A549 (cell line): ENCODE results near the gene RBM27. TPM values are rescaled to one million over a fixed set of nuclear protein-coding genes. Genes with fewer than 3 reads are reported as not detected.

Experiments used
- ATAC-seq, 2 experiments: fragments of 200-7000 bp in 1 of 2; fragments of >200 bp in 1 of 2; cut with Nextera tagmentation in 1 of 2; cut with Tn5 transposase in 1 of 2; 3 replicates each; pipeline versions ENCODE4 v1.8.0 to v1.9.1; 2018 to 2020; ENCODE audit warnings: mild to moderate bottlenecking in 1 of 2, moderate library complexity in 1 of 2
- CTCF ChIA-PET: fragments of 300-600 bp; sonication (Branson Sonifier 250); formaldehyde crosslinking; extraction: SDS; loops from one replicate; lab custom pipeline; 2021; ENCODE audit warnings: antibody characterized with exemption, inconsistent platforms; lab: Yijun Ruan, JAX
- POLR2A ChIA-PET: fragments of 350-600 bp; formaldehyde crosslinking; extraction: SDS; loops from one replicate; lab custom pipeline; 2021; ENCODE audit warnings: antibody characterized with exemption, inconsistent platforms; lab: Yijun Ruan, JAX
- DNase-seq, 2 experiments: peaks; one replicate each; pipeline versions ENCODE4 v3.0.0 to v3.0.0-alpha.2; 2011 to 2016; ENCODE audit warnings: low read depth in 1 of 2, low spot score in 1 of 2
- FAIRE-seq: peaks from 2 replicates; lab custom pipeline; 2011; peaks lifted over from hg19 to GRCh38; lab: Jason Lieb, UNC
- H3K27ac ChIP-seq, 2 experiments: fragments of >200 bp; sonication (Bioruptor Twin); formaldehyde crosslinking; 3 replicates each; pipeline ENCODE4 v1.5.1; 2016 to 2017
- H3K4me1 ChIP-seq: fragments of >200 bp; sonication (Bioruptor Twin); formaldehyde crosslinking; 3 replicates; pipeline ENCODE4 v1.6.1; 2016
- H3K4me2 ChIP-seq: fragments of >200 bp; sonication (Bioruptor Twin); formaldehyde crosslinking; 3 replicates; pipeline ENCODE4 v1.6.1; 2016
- H3K4me3 ChIP-seq: fragments of >200 bp; sonication (Bioruptor Twin); formaldehyde crosslinking; 3 replicates; pipeline ENCODE4 v1.5.1; 2016
- H3K9me3 ChIP-seq: fragments of >200 bp; sonication (Bioruptor Twin); formaldehyde crosslinking; 3 replicates; pipeline ENCODE4 v1.6.1; 2016
- BCL3 ChIP-seq: fragments of >200 bp; sonication (Bioruptor Twin); formaldehyde crosslinking; IDR thresholded peaks from 3 replicates; pipeline ENCODE4 v1.6.1; 2016
- CBX8 ChIP-seq: fragments of 200-600 bp; sonication (generic); IDR thresholded peaks from 2 replicates; pipeline ENCODE4 v1.6.1; 2016
- CEBPB ChIP-seq, 2 experiments: fragments of >200 bp in 1 of 2; sonication (Bioruptor Twin) in 1 of 2; formaldehyde crosslinking in 1 of 2; IDR thresholded peaks; 2 replicates each; pipeline ENCODE4 v1.6.1; 2012 to 2016
- CHD2 ChIP-seq: fragments of 150-350 bp; IDR thresholded peaks from 2 replicates; pipeline ENCODE4 v1.6.1; 2014; ENCODE audit warnings: low read length; ENCODE audit not compliant: partially characterized antibody
- EHF ChIP-seq: fragments of 250-450 bp; sonication (Bioruptor Pico); IDR thresholded peaks from 2 replicates; pipeline ENCODE4 v1.5.0; 2020; ENCODE audit warnings: mild to moderate bottlenecking
- EP300 ChIP-seq, 2 experiments: fragments of >200 bp; sonication (Bioruptor Twin); formaldehyde crosslinking; IDR thresholded peaks; 2 replicates in 1 of 2; 3 replicates in 1 of 2; pipeline ENCODE4 v1.6.1; 2016 to 2017
- FOXS1 ChIP-seq: fragments of 250-450 bp; sonication (Bioruptor Pico); IDR thresholded peaks from 2 replicates; pipeline ENCODE4 v1.5.0; 2020; ENCODE audit warnings: mild to moderate bottlenecking, moderate library complexity
- GATA3 ChIP-seq: IDR thresholded peaks from 2 replicates; pipeline ENCODE4 v1.6.1; 2012; ENCODE audit warnings: borderline replicate concordance
- HDAC2 ChIP-seq: fragments of 200-600 bp; sonication (generic); IDR thresholded peaks from 2 replicates; pipeline ENCODE4 v1.6.1; 2016
- JUNB ChIP-seq: fragments of >200 bp; sonication (Bioruptor Twin); formaldehyde crosslinking; IDR thresholded peaks from 2 replicates; pipeline ENCODE4 v1.6.1; 2016
- KDM1A ChIP-seq: fragments of 200-600 bp; sonication (generic); IDR thresholded peaks from 2 replicates; pipeline ENCODE4 v1.6.1; 2016; ENCODE audit warnings: low read depth, mild to moderate bottlenecking
- KDM5A ChIP-seq: fragments of 200-600 bp; sonication (generic); IDR thresholded peaks from 2 replicates; pipeline ENCODE4 v1.6.1; 2016; ENCODE audit warnings: antibody characterized with exemption, mild to moderate bottlenecking
- MAFK ChIP-seq: fragments of 450-650 bp; IDR thresholded peaks from 2 replicates; pipeline ENCODE4 v1.6.1; 2014; ENCODE audit not compliant: partially characterized antibody
- MYC ChIP-seq: IDR thresholded peaks from 2 replicates; pipeline ENCODE4 v1.6.1; 2012; ENCODE audit warnings: mild to moderate bottlenecking, inconsistent platforms, low read length, improper control_type of control experiment, borderline replicate concordance
- NFE2L2 ChIP-seq: fragments of 150-350 bp; conservative IDR thresholded peaks from 2 replicates; pipeline ENCODE4 v1.6.1; 2014; ENCODE audit warnings: low read length
- RCOR1 ChIP-seq: fragments of 150-350 bp; IDR thresholded peaks from 2 replicates; pipeline ENCODE4 v1.6.1; 2014; ENCODE audit warnings: antibody characterized with exemption, low read length, low read depth
- TFCP2L1 ChIP-seq: fragments of 250-450 bp; sonication (Bioruptor Pico); IDR thresholded peaks from 2 replicates; pipeline ENCODE4 v1.5.0; 2021; ENCODE audit warnings: mild to moderate bottlenecking
- TP53 ChIP-seq: fragments of 250-450 bp; sonication (Bioruptor Pico); IDR thresholded peaks from 2 replicates; pipeline ENCODE4 v1.5.0; 2021; ENCODE audit warnings: mild to moderate bottlenecking, moderate library complexity
- USF2 ChIP-seq: fragments of 450-650 bp; IDR thresholded peaks from 2 replicates; pipeline ENCODE4 v1.6.1; 2014; ENCODE audit warnings: antibody characterized with exemption
- ZFP36 ChIP-seq: fragments of 450-650 bp; IDR thresholded peaks from 2 replicates; pipeline ENCODE4 v1.6.1; 2014; ENCODE audit warnings: borderline replicate concordance; ENCODE audit not compliant: partially characterized antibody
- ZNF302 ChIP-seq: fragments of 250-450 bp; sonication (Bioruptor Pico); IDR thresholded peaks from 2 replicates; pipeline ENCODE4 v1.9.0; 2021; ENCODE audit warnings: inconsistent platforms, mild to moderate bottlenecking, moderate library complexity
- ZSCAN20 ChIP-seq: fragments of 250-450 bp; sonication (Bioruptor Pico); IDR thresholded peaks from 2 replicates; pipeline ENCODE4 v1.8.0; 2022; ENCODE audit warnings: mild to moderate bottlenecking, moderate library complexity
- WGBS: methylation state at CpG from one replicate; pipeline ENCODE4 v1.1.6; 2017; ENCODE audit errors: missing lambda C conversion rate; 5-methylcytosine and 5-hydroxymethylcytosine counted together
- polyA plus RNA-seq, 4 experiments: library from polyadenylated mRNA; depleted of rRNA in 3 of 4; stranded (reverse); fragments of >200 nt; fragmentation: RNase III in 1 of 4; extraction: RNeasy Plus Mini Kit Qiagen cat#74134 plus additional on column Dnase treatment in 1 of 4; gene quantifications; 2 replicates in 3 of 4; 3 replicates in 1 of 4; pipeline ENCODE4 v1.2.3, GENCODE V29; 2011 to 2017
- TF ChIP-seq, protein P1 (sequence below): IDR thresholded peaks from 2 replicates; pipeline ENCODE4 v1.6.1; 2012
- TF ChIP-seq, protein P2 (sequence below): fragments of 250-450 bp; sonication (Bioruptor Pico); IDR thresholded peaks from 2 replicates; pipeline ENCODE4 v1.5.0; 2020; ENCODE audit warnings: low read depth, mild to moderate bottlenecking, moderate library complexity
- TF ChIP-seq, protein P3 (sequence below): fragments of 200-600 bp; sonication (generic); IDR thresholded peaks from 2 replicates; pipeline ENCODE4 v1.6.1; 2016; ENCODE audit warnings: antibody characterized with exemption, mild to moderate bottlenecking, moderate library complexity

The RBM27 gene
- polyA plus RNA-seq, 2 of the 4 experiments (the other 2 are of a cell fraction): 13.3 to 27.4 TPM

- CTCF ChIA-PET: no interaction called here
- ATAC-seq: no peak
- POLR2A ChIA-PET: interaction anchor here (1.7 kb wide), 1 partner anchor 16 kb away, joined by 4 read pairs; no protein-coding TSS in a partner anchor
- Histone ChIP-seq H3K9me3 (no peaks in the 10 kb centered on the region), H3K27ac (no peak overlapping the region), H3K4me2 (no peak overlapping the region), H3K4me3 (no peak overlapping the region), H3K4me1 (peaks cover 6% of the 10 kb centered on the region)
- TF ChIP-seq MAFK (peak; percentile 67), RCOR1 (no peak)
- no peak for FAIRE-seq
- no peak for DNase-seq
These were observed 15.8 kb downstream of the RBM27 start for GRCh38 chr5:146219243-146219642.

DNA sequence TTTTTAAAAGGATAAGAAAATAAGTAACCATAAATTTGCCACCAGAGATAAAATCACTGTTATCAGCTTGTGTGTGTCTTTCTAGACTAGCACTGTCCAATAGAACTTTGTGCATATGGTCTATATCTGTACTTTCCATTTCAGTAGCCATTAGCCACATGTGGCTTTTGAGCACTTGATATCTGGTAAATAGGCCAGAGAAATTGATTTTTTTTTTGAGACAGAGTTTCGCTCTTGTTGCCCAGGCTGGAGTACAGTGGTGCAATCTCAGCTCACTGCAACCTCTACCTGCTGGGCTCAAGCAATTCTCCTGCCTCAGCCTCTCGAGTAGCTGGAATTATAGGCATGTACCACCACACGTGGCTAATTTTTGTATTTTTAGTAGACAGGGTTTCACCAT lies 17.8 kb downstream of the RBM27 start:
- Histone ChIP-seq H3K4me1 (no peaks in the 10 kb centered on the region), H3K4me3 (no peak overlapping the region), H3K4me2 (no peak overlapping the region), H3K9me3 (no peaks in the 10 kb centered on the region), H3K27ac (no peak overlapping the region)
- 92% methylated on average over 3 of the region's 3 CpGs for WGBS
- POLR2A ChIA-PET: no interaction called here
- TF ChIP-seq, protein P1, sequence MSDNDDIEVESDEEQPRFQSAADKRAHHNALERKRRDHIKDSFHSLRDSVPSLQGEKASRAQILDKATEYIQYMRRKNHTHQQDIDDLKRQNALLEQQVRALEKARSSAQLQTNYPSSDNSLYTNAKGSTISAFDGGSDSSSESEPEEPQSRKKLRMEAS: no peak
- TF ChIP-seq FOXS1 (CRISPR knock-in tag): no peak
- TF ChIP-seq, protein P2, sequence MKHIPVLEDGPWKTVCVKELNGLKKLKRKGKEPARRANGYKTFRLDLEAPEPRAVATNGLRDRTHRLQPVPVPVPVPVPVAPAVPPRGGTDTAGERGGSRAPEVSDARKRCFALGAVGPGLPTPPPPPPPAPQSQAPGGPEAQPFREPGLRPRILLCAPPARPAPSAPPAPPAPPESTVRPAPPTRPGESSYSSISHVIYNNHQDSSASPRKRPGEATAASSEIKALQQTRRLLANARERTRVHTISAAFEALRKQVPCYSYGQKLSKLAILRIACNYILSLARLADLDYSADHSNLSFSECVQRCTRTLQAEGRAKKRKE (CRISPR knock-in tag): no peak
- no peak for TF ChIP-seq MAFK
- TF ChIP-seq CBX8: no peak
- TF ChIP-seq TP53: no peak
- TF ChIP-seq JUNB: no peak
- TF ChIP-seq CEBPB (IDR thresholded peaks at IDR 0.05): no peak
- TF ChIP-seq ZSCAN20 (CRISPR knock-in tag): no peak
- CTCF ChIA-PET: no interaction called here
- FAIRE-seq (no peak), ATAC-seq (no peak), DNase-seq (no peak)

DNA sequence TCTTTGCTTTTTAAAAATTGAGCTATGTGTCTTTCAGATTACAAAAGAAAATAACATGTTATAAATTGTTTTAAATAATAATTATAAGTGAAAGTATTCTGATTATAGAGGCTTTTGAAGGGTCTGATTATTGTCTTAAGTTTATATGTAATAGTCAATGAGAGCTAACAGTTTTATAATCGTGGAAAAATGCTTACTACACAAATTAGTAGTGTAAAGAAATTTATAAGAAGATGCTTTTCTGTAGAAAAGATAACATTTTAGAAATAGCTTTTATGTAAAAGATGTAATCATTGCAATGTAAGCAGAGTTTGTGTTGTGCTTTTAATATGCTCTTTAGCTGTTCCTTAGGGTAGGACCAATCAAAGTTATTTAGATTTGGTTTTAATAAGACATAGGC lies 18.6 kb downstream of the RBM27 start:
- H3K27ac ChIP-seq: no peak overlapping the region
- ChIA-PET POLR2A (interaction anchor here (0.7 kb wide), 1 partner anchor 19 kb away, joined by 3 read pairs; the partner anchor contains the start of gene RBM27), CTCF (interaction anchor here (1.0 kb wide), 1 partner anchor 8 kb away, joined by 3 read pairs; no protein-coding TSS in a partner anchor)
- TF ChIP-seq, protein P3, sequence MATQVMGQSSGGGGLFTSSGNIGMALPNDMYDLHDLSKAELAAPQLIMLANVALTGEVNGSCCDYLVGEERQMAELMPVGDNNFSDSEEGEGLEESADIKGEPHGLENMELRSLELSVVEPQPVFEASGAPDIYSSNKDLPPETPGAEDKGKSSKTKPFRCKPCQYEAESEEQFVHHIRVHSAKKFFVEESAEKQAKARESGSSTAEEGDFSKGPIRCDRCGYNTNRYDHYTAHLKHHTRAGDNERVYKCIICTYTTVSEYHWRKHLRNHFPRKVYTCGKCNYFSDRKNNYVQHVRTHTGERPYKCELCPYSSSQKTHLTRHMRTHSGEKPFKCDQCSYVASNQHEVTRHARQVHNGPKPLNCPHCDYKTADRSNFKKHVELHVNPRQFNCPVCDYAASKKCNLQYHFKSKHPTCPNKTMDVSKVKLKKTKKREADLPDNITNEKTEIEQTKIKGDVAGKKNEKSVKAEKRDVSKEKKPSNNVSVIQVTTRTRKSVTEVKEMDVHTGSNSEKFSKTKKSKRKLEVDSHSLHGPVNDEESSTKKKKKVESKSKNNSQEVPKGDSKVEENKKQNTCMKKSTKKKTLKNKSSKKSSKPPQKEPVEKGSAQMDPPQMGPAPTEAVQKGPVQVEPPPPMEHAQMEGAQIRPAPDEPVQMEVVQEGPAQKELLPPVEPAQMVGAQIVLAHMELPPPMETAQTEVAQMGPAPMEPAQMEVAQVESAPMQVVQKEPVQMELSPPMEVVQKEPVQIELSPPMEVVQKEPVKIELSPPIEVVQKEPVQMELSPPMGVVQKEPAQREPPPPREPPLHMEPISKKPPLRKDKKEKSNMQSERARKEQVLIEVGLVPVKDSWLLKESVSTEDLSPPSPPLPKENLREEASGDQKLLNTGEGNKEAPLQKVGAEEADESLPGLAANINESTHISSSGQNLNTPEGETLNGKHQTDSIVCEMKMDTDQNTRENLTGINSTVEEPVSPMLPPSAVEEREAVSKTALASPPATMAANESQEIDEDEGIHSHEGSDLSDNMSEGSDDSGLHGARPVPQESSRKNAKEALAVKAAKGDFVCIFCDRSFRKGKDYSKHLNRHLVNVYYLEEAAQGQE: no peak
- no peak for TF ChIP-seq KDM5A
- no peak for TF ChIP-seq MYC
- no peak for TF ChIP-seq FOXS1 (CRISPR knock-in tag)
- no peak for TF ChIP-seq NFE2L2
- no peak for TF ChIP-seq EP300 (IDR thresholded peaks at IDR 0.05)
- no peak for TF ChIP-seq CBX8
- no peak for TF ChIP-seq BCL3
- no peak for TF ChIP-seq HDAC2
- TF ChIP-seq ZNF302 (CRISPR knock-in tag): no peak
- TF ChIP-seq USF2: no peak
- no peak for TF ChIP-seq KDM1A
- TF ChIP-seq ZFP36: no peak
- no peak for TF ChIP-seq RCOR1
- TF ChIP-seq GATA3: no peak
- no peak for TF ChIP-seq EHF (CRISPR knock-in tag)
- no peak for TF ChIP-seq TFCP2L1 (CRISPR knock-in tag)
- no peak for TF ChIP-seq CHD2
- no peaks in the 10 kb centered on the region for H3K4me1 ChIP-seq
- no peak for FAIRE-seq
- ATAC-seq: no peak
- H3K4me2 ChIP-seq: no peak overlapping the region
- WGBS: 84% methylated on average over 1 of the region's 1 CpG
- no peak for DNase-seq
- no peaks in the 10 kb centered on the region for H3K9me3 ChIP-seq
- H3K4me3 ChIP-seq: no peak overlapping the region
